OCI-LY7 (cell line): Measurements from ENCODE around the gene ZBTB44. TPM values are rescaled to one million over a fixed set of nuclear protein-coding genes. Genes with fewer than 3 reads are reported as not detected.

Source experiments
- BruUV-seq: library from RNA; stranded (reverse); fragments of 400-500 nt; replicated peaks from 2 replicates; lab custom pipeline; 2021; lab: Mats Ljungman, UMichigan
- CTCF ChIA-PET: fragments of 300-600 bp; sonication (Branson Sonifier 250); formaldehyde crosslinking; loops from one replicate; lab custom pipeline; 2022; ENCODE audit warnings: antibody characterized with exemption; ENCODE audit not compliant: unreplicated experiment; lab: Charles Lee
- POLR2A ChIA-PET: fragments of 300-600 bp; sonication (Branson Sonifier 250); formaldehyde crosslinking; loops from one replicate; lab custom pipeline; 2022; ENCODE audit warnings: antibody characterized with exemption; lab: Charles Lee
- DNase-seq: peaks from one replicate; pipeline ENCODE4 v3.0.0-alpha.2; 2015; ENCODE audit warnings: low spot score
- H2AFZ ChIP-seq: fragments of 200-600 bp; sonication (generic), shearing (Covaris generic); 2 replicates; pipeline ENCODE4 v1.6.1; 2014; ENCODE audit warnings: mild to moderate bottlenecking, antibody characterized with exemption, low read length, moderate library complexity
- H3K27ac ChIP-seq: fragments of 200-600 bp; sonication (generic); 2 replicates; pipeline ENCODE4 v1.5.1; 2014; ENCODE audit warnings: mixed run types, low read depth, mild to moderate bottlenecking, moderate library complexity, low read length, inconsistent platforms; ENCODE audit not compliant: poor library complexity, severe bottlenecking
- H3K36me3 ChIP-seq: fragments of 200-600 bp; sonication (generic); 2 replicates; pipeline ENCODE4 v1.6.1; 2014; ENCODE audit warnings: mild to moderate bottlenecking, antibody characterized with exemption, low read length, moderate library complexity, mixed read lengths; ENCODE audit not compliant: insufficient read depth
- H3K4me1 ChIP-seq: fragments of 200-600 bp; sonication (generic); 2 replicates; pipeline ENCODE4 v1.5.1; 2014; ENCODE audit warnings: mild to moderate bottlenecking, low read length; ENCODE audit not compliant: insufficient read depth, poor library complexity, severe bottlenecking
- H3K4me2 ChIP-seq: fragments of 200-600 bp; sonication (generic); 2 replicates; pipeline ENCODE4 v1.6.1; 2014; ENCODE audit warnings: mild to moderate bottlenecking, low read length
- H3K4me3 ChIP-seq: fragments of 200-600 bp; sonication (generic); 2 replicates; pipeline ENCODE4 v1.5.1; 2014; ENCODE audit warnings: mild to moderate bottlenecking, low read depth, low read length; ENCODE audit not compliant: poor library complexity, severe bottlenecking
- H3K79me2 ChIP-seq: fragments of 200-600 bp; sonication (generic); 2 replicates; pipeline ENCODE4 v1.6.1; 2016; ENCODE audit warnings: low read depth, mild to moderate bottlenecking, low read length, moderate library complexity, mixed read lengths; ENCODE audit not compliant: insufficient read depth
- H3K9me2 ChIP-seq: fragments of 200-600 bp; sonication (generic); 2 replicates; pipeline ENCODE4 v1.6.1; 2016; ENCODE audit warnings: mild to moderate bottlenecking, low read length, mixed read lengths; ENCODE audit not compliant: insufficient read depth
- H3K9me3 ChIP-seq: fragments of 200-600 bp; sonication (generic); 2 replicates; pipeline ENCODE4 v1.6.1; 2014; ENCODE audit warnings: mild to moderate bottlenecking, mixed run types, low read length, mixed read lengths
- H4K20me1 ChIP-seq: fragments of 200-600 bp; sonication (generic); 2 replicates; pipeline ENCODE4 v1.6.1; 2014; ENCODE audit warnings: mild to moderate bottlenecking, antibody characterized with exemption, low read length, moderate library complexity, mixed read lengths; ENCODE audit not compliant: insufficient read depth
- CTCF ChIP-seq: fragments of 200-600 bp; sonication (generic); conservative IDR thresholded peaks from 2 replicates; pipeline ENCODE4 v1.5.1; 2014; ENCODE audit warnings: mild to moderate bottlenecking, antibody characterized with exemption, low read length, moderate library complexity, mixed read lengths
- EZH2phosphoT487 ChIP-seq: fragments of 200-600 bp; sonication (generic); IDR thresholded peaks from 2 replicates; pipeline ENCODE4 v1.6.1; 2018; ENCODE audit warnings: low read depth, borderline replicate concordance, mild to moderate bottlenecking, mixed run types, antibody characterized with exemption, low read length, moderate library complexity, mixed read lengths
- intact Hi-C: fragments of 100-400 bp; cut with micrococcal nuclease; formaldehyde crosslinking; loops from one replicate; pipeline ENCODE4 v1.10.0; 2022; ENCODE audit not compliant: unreplicated experiment
- total RNA-seq, 2 experiments: library from RNA; depleted of rRNA in 1 of 2; stranded (reverse); fragments of >200 nt in 1 of 2; shearing (Covaris generic) in 1 of 2; gene quantifications; 2 replicates each; pipeline ENCODE4 v1.2.3, GENCODE V29; 2014 to 2022

Gene ZBTB44
- total RNA-seq, 2 experiments from 2014 or later = 57.4 to 60.2 TPM

- H4K20me1 ChIP-seq = no peaks in the 10 kb centered on the region
- H3K9me3 ChIP-seq = no peaks in the 10 kb centered on the region
- no peak for DNase-seq
- no peak overlapping the region for H3K4me3 ChIP-seq
- H2AFZ ChIP-seq = no peak overlapping the region
- H3K27ac ChIP-seq = no peak overlapping the region
- ChIA-PET POLR2A (no interaction called here), CTCF (interaction anchor here (0.6 kb wide), 1 partner anchor 668 kb away, joined by 3 read pairs; no protein-coding TSS in a partner anchor)
- intact Hi-C loops = no loop called here
- H3K79me2 ChIP-seq = no peaks in the 10 kb centered on the region
- TF ChIP-seq CTCF (no peak), EZH2phosphoT487 (no peak)
- no peaks in the 10 kb centered on the region for H3K9me2 ChIP-seq
- H3K36me3 ChIP-seq = peaks cover 87% of the 10 kb centered on the region
- peaks cover 9% of the 10 kb centered on the region for H3K4me1 ChIP-seq
- no TSS peak for BruUV-seq
- no peak overlapping the region for H3K4me2 ChIP-seq
Measured at GRCh38 chr11:130208241-130209127, 106.2 kb downstream of the ZBTB44 start.

- TF ChIP-seq CTCF = no peak
- Histone ChIP-seq H3K4me2 (no peak overlapping the region), H3K9me3 (no peaks in the 10 kb centered on the region), H3K36me3 (peaks cover 91% of the 10 kb centered on the region), H4K20me1 (no peaks in the 10 kb centered on the region), H2AFZ (no peak overlapping the region), H3K4me1 (peaks cover 6% of the 10 kb centered on the region), H3K9me2 (no peaks in the 10 kb centered on the region), H3K27ac (no peak overlapping the region), H3K4me3 (no peak overlapping the region), H3K79me2 (no peaks in the 10 kb centered on the region)
- BruUV-seq = no TSS peak
- no peak for DNase-seq
- POLR2A ChIA-PET = interaction anchor here (0.7 kb wide), 1 partner anchor 249 kb away, joined by 4 read pairs; no protein-coding TSS in a partner anchor
- CTCF ChIA-PET = no interaction called here
- intact Hi-C loops = no loop called here
Measured at GRCh38 chr11:130206141-130206540, 108.6 kb downstream of the ZBTB44 start.

GRCh38 chr11:130204703-130205095 lies 110.0 kb downstream of the ZBTB44 start:
- no peaks in the 10 kb centered on the region for H3K79me2 ChIP-seq
- no peak overlapping the region for H3K4me3 ChIP-seq
- H3K4me1 ChIP-seq = peaks cover 6% of the 10 kb centered on the region
- peaks cover 95% of the 10 kb centered on the region for H3K36me3 ChIP-seq
- H3K9me2 ChIP-seq = no peaks in the 10 kb centered on the region
- no peaks in the 10 kb centered on the region for H4K20me1 ChIP-seq
- H3K27ac ChIP-seq = no peak overlapping the region
- no peak for TF ChIP-seq CTCF
- TF ChIP-seq EZH2phosphoT487 = no peak
- intact Hi-C loops = no loop called here
- no peak overlapping the region for H3K4me2 ChIP-seq
- no peak overlapping the region for H2AFZ ChIP-seq
- no peak for DNase-seq
- no peaks in the 10 kb centered on the region for H3K9me3 ChIP-seq
- ChIA-PET POLR2A (no interaction called here), CTCF (no interaction called here)
- BruUV-seq = no TSS peak
